HG02981 (cell line): ENCODE data around the gene USP46.

ENCODE experiments used
- ATAC-seq: cut with Tn5 transposase; IDR thresholded peaks from one replicate; pipeline ENCODE4 v1.9.1; 2021; ENCODE audit warnings: mild to moderate bottlenecking, moderate library complexity; ENCODE audit not compliant: unreplicated experiment

USP46 gene

DNA sequence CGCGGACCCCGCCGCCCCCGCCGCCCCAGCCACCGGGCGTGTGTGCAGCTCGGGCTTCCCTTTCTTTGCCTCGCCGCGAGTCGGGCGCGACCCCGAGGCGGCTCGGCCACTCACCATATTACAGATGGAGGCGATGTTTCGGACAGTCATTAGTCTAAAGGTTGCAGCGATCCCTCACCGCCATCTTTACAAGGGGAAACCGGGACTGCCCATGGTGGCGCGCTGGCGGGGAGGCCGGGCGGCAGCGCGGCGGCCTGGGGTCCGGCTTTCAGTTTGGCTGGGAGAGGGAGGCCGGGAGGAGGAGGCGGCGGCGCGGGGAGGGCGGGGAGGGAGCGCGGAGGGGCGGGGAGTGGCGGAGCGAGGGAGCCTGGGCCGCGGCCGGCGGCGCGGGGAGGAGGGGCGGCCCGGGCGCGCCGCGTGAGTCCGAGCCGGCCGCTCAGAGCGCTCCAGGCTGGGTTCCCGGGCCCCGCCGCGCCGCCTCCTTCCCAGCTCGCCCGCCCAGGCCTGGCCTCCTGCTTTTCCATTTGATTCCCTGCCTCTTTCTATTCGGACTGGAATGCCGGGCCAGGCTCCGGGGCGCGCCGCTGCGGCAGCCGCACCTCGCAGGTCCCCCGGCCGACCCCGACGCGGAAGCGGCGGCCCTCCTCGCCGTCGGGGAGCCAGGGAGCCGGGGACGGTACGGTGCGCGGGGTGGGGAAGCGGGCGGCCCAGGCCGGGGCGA lies at the start of gene USP46:
Gene USP46 (minus strand): TSS at position 301 of the 721 bp plus-strand sequence. CDS start 151 bp downstream, at position 150.
- ATAC-seq: peak; percentile 81

GRCh38 chr4:52704661-52705060 lies 45.6 kb upstream of the USP46 start:
- no peak for ATAC-seq

DNA sequence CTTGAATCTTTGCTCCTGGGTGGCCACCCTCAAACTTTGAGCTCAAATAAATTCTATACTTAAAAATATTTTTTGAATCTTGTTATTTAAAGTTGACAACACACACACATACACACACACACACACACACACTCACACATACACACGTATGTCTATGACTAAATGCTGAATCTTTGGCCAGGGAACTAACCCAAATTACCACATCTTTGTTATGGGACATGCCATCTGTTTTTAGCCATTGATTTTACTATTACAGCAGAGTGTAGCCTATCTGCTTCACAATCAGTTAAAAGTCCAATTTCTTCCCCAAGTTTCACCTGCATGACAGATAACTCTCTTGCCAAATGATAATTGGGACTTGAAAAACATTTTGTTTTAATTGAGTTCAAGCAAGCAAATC lies 45.0 kb upstream of the USP46 start:
- ATAC-seq: no peak

DNA sequence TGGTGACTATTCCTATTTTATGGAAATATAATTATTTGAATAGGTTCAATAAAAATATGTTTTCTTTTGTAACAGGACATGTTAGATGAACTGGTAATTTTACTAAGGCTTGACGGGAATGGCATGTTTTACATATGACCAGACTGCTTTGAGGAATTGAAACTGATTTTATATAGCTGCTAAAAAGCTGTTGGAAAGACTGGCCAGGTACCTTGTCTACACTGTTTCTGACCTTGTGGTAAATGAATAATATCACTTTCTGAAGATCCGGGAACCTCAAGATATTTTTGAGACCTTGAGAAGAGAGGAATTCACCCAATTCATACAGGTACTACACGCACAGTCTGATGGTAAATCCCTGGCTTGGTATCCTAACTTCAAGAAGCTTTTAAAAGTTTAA lies 42.1 kb upstream of the USP46 start:
- ATAC-seq: peak; percentile 89

DNA sequence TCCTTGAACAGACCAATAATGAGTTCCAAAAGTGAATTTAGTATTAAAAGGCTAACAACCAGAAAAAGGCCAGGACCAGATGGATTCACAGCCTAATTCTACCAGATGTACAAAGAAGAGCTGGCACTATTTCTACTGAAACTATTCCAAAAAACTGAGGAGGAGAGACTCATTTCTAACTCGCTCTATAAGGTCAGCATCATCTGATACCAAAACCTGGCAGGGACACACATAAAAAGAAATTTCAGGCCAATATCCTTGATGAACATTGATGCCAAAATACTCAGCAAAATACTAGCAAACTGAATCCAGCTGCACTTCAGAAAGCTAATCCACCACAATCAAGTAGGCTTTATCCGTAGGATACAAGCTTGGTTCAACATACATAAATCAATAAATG lies 35.8 kb upstream of the USP46 start:
- ATAC-seq: no peak

DNA sequence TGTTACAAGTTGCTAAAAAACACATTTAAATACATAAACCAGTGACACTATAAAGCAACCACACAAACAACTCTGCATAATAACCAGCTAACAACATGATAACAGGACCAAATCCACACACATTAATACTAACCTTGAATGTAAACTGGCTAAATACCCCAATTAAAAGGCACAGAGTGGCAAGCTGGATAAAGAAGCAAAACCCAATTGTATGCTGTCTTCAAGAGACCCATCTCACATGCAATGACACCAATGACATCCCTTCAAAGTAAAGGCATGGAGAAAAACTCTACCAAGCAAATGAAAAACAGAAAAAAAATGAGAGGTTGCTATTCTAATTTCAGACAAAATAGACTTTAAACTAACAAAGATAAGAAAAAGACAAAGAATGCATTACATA lies 34.4 kb upstream of the USP46 start:
- no peak for ATAC-seq

DNA sequence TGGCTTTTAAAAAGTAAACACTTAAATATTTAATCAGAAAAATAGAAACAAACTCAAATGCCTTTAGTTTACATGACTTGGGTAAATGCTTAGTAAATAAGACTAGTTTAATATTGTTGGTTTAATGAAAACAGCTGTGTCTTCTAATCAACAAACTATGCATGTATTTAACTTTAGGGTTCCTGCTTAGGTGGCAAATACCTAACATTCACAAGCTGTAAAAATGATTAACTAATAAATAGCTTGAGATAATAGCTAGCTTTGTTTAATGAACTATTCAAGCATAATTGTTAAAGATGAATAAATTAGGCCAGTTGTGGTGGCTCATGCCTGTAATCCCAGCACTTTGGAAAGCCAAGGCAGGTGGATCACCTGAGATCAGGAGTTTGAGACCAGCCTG lies 30.0 kb upstream of the USP46 start:
- ATAC-seq: no peak

- ATAC-seq: no peak
These were observed 28.6 kb upstream of the USP46 start for GRCh38 chr4:52687696-52688095.

- ATAC-seq: no peak
These were observed 26.2 kb upstream of the USP46 start for GRCh38 chr4:52685316-52685715.

DNA sequence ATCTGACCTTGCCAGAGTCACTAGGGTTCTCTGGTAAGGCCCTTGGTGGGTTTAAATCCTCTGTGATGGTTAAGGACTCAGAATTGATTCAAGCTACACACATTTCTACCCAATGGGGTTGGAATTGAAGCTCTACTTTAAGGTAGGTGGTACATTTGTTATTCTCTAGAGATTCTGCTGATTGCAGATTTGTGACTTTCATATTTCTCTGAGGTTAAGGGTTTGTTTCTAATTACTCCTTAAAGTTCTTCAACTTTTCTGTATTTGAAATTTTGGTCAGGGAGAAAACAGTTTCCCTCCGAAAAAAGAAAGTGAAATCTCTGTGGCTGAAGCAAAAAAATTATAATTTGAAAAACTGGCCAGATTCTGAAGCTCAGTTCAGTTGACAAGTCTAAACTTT lies 25.8 kb upstream of the USP46 start:
- ATAC-seq: no peak

DNA sequence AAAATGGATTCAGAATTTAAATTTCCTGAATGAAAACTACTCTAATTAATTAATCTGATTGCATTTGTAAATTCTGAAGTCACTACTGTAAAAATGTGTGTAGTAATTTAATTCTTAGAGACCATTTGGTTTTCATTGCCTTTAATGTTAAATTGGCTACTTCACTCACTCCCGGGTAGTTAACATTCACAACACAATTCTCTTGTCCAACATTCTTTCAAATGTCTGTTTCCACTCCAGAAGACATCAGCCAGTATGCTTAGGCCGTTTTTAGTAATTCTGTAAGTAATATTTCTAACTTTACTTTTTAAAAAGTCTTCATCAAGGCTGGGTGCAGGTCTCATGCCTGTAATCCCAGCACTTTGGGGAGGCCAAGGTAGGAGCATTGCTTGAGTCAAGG lies 21.3 kb upstream of the USP46 start:
- ATAC-seq: no peak

DNA sequence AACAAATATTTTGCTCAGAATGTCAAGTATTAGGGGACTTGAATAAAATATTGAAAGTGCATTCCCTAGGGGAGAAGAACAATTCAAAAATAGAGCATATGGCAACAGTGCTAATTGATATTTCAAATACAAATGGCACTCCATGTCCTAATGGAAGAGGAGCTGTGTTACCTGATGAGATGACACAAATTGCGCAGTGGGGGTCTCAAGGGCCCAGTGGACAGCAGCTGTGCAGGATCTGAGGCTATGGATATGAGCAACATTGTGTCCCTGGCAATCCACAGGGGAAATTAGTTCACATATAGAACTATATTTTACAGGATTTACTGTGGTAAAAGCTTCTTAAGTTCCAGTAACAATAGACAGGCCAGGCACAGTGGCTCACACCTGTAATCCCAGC lies 17.4 kb upstream of the USP46 start:
- no peak for ATAC-seq

GRCh38 chr4:52675111-52675510 lies 16.0 kb upstream of the USP46 start:
- ATAC-seq: no peak

GRCh38 chr4:52670739-52671138 lies 11.6 kb upstream of the USP46 start:
- ATAC-seq: no peak

- ATAC-seq: no peak
These were observed 11.0 kb upstream of the USP46 start for GRCh38 chr4:52670121-52670520.

- ATAC-seq: no peak
These were observed 6.5 kb upstream of the USP46 start for GRCh38 chr4:52665592-52665991.

DNA sequence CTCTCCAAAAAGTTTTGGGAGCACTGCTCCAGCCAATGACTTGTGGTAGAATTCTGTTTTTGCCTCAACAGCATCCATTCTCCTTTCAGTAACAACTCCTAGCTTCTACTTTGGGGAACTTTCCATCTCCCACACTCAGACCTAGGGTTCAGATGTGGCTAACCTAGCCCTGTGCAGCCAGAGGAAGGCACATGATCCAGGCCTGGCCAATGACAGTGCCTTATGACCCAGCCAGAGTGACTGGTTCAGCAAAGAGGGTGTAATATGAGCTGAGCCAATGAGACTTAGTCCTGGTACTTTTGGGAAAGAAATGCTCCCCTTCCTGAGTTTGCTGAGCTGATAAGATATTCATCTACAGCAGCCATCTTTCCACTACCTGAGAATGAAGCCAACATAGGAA lies 5.4 kb upstream of the USP46 start:
- ATAC-seq: no peak

DNA sequence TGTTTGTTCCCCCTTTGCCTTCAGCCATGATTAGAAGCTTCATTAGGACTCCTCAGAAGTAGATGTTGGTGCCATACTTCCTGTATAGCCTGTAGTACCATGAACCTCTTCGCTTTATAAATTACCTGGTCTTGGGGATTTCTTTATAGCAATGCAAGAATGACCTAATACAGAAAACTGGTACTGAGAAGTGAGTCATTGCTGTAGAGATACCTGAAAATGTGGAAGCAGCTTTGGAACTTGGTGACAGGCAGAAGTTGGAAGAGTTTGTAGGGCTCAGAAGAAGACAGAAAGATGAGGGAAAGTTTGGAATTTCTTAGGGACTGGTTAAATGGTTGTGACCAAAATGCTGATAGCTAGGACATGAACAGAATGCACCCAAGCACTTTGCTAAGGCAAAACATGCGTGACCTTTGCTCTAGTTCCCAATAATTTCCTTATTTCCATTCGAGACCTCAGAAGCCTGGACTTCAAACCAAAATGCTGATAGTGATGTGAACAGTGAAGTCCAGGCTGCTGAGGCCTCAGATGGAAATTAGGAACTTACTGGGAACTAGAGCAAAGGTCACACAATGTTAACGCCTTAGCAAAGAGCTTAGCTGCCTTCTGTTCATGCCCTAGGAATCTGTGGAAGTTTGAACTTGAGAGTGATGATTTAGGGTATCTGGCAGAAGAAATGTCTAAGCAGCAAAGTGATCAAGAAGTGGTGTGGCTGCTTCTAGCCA lies 3.0 kb upstream of the USP46 start:
- no peak for ATAC-seq

DNA sequence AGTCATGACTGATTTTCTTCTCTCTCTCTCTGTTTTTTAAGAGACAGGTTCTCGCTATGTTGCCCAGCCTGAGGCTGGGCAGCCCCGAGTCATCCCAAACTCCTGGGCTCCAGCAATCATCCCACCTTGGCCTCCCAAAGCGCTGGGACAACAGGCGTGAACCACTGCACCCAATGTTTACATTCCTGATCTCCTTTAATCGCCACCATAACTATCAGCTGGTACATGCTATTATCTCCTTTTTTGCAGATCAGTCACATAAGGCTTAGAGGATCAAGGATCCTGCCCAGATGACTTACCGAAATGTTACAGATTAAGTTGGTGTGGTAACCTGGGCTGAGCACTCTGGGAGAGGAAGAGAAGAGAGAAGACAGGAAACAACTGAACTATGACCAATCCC lies 1.5 kb upstream of the USP46 start:
- no peak for ATAC-seq

- ATAC-seq: peak; percentile 18
These were observed 691 bp upstream of the USP46 start for GRCh38 chr4:52659722-52660261.

GRCh38 chr4:52658641-52659000 lies 480 bp downstream of the USP46 start:
- ATAC-seq: no peak
